Measurements from ENCODE around the gene TEX51.

The TEX51 gene

GRCh38 chr2:126886211-126886915 lies 12.3 kb upstream of the TEX51 start:
- Histone ChIP-seq H3K4me1 (ENCODE audit: low read depth, poor library complexity, severe bottlenecking) (no peaks in the 10 kb centered on the region), H3K9ac (no peak overlapping the region), H3K27me3 (ENCODE audit: insufficient read depth, low read depth) (no peaks in the 10 kb centered on the region), H2AFZ (ENCODE audit: low read depth) (no peak overlapping the region), H4K20me1 (ENCODE audit: insufficient read depth) (no peaks in the 10 kb centered on the region), H3K4me3 (IDR thresholded peaks at IDR 0.05; ENCODE audit: insufficient read depth, low read depth, low read length) (no peak overlapping the region), H3K27ac (no peak overlapping the region), H3K4me2 (no peak overlapping the region), H3K79me2 (ENCODE audit: insufficient read depth, low read depth) (no peaks in the 10 kb centered on the region), H3K36me3 (ENCODE audit: insufficient read depth) (no peaks in the 10 kb centered on the region)
- TF ChIP-seq CTCF (conservative IDR thresholded peaks at IDR 0.05; ENCODE audit: low read depth, low read length), result peak; percentile 34; the same call in 1 of the 2 replicates

DNA sequence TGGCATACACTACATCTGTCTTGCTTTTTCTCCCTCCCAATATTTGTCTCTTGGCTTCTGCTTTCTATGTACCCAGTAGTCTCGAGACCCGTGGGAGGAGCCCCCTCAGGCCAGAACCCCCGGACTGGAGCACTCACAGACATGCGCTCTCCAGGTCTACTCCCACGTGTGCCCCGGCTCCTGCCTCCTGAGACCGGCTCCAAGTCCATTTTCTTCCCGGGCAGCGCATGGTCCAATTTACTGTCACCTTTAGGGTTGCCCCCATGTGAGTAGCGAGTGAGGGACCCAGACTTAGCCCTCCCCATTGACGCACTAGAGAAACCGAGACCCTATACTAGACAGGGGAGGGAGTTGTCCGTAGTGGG lies 11.8 kb upstream of the TEX51 start:
- Histone ChIP-seq H4K20me1 (ENCODE audit: insufficient read depth) (no peaks in the 10 kb centered on the region), H2AFZ (ENCODE audit: low read depth) (no peak overlapping the region), H3K79me2 (ENCODE audit: insufficient read depth, low read depth) (no peaks in the 10 kb centered on the region), H3K36me3 (ENCODE audit: insufficient read depth) (no peaks in the 10 kb centered on the region), H3K27ac (no peak overlapping the region), H3K4me1 (ENCODE audit: low read depth, poor library complexity, severe bottlenecking) (no peaks in the 10 kb centered on the region), H3K9ac (no peak overlapping the region), H3K4me3 (IDR thresholded peaks at IDR 0.05; ENCODE audit: insufficient read depth, low read depth, low read length) (no peak overlapping the region), H3K27me3 (ENCODE audit: insufficient read depth, low read depth) (no peaks in the 10 kb centered on the region), H3K4me2 (no peak overlapping the region)
- TF ChIP-seq CTCF (conservative IDR thresholded peaks at IDR 0.05; ENCODE audit: low read depth, low read length), result no peak

- Histone ChIP-seq H3K27me3 (ENCODE audit: insufficient read depth, low read depth) (no peaks in the 10 kb centered on the region), H3K27ac (no peak overlapping the region), H3K4me3 (IDR thresholded peaks at IDR 0.05; ENCODE audit: insufficient read depth, low read depth, low read length) (no peak overlapping the region), H3K4me2 (no peak overlapping the region), H2AFZ (ENCODE audit: low read depth) (no peak overlapping the region), H3K9ac (no peak overlapping the region), H4K20me1 (ENCODE audit: insufficient read depth) (no peaks in the 10 kb centered on the region), H3K4me1 (ENCODE audit: low read depth, poor library complexity, severe bottlenecking) (no peaks in the 10 kb centered on the region), H3K79me2 (ENCODE audit: insufficient read depth, low read depth) (no peaks in the 10 kb centered on the region), H3K36me3 (ENCODE audit: insufficient read depth) (no peaks in the 10 kb centered on the region)
- TF ChIP-seq CTCF (conservative IDR thresholded peaks at IDR 0.05; ENCODE audit: low read depth, low read length), result no peak
Measured at GRCh38 chr2:126887506-126887905, 11.2 kb upstream of the TEX51 start.

- Histone ChIP-seq H2AFZ (ENCODE audit: low read depth) (no peak overlapping the region), H4K20me1 (ENCODE audit: insufficient read depth) (no peaks in the 10 kb centered on the region), H3K27me3 (ENCODE audit: insufficient read depth, low read depth) (no peaks in the 10 kb centered on the region), H3K4me2 (no peak overlapping the region), H3K9ac (no peak overlapping the region), H3K4me3 (IDR thresholded peaks at IDR 0.05; ENCODE audit: insufficient read depth, low read depth, low read length) (no peak overlapping the region), H3K27ac (no peak overlapping the region), H3K79me2 (ENCODE audit: insufficient read depth, low read depth) (no peaks in the 10 kb centered on the region), H3K36me3 (ENCODE audit: insufficient read depth) (no peaks in the 10 kb centered on the region), H3K4me1 (ENCODE audit: low read depth, poor library complexity, severe bottlenecking) (no peaks in the 10 kb centered on the region)
- no peak for TF ChIP-seq CTCF (conservative IDR thresholded peaks at IDR 0.05; ENCODE audit: low read depth, low read length)
Measured at GRCh38 chr2:126888046-126888445, 10.6 kb upstream of the TEX51 start.
